ENCODE data around the gene PCDH1. TPM values are rescaled to one million over a fixed set of nuclear protein-coding genes. Genes with fewer than 3 reads are reported as not detected.

The PCDH1 gene
- total RNA-seq, 1 donor from 2014 or later = 6.3 TPM

- peak; percentile 60 for DNase-seq (ENCODE audit: extremely low spot score, unreplicated experiment)
- Mint-ChIP-seq H3K27me3 (ENCODE audit: unreplicated experiment) (peaks cover 56% of the 10 kb centered on the region), H3K9me3 (ENCODE audit: unreplicated experiment) (no peaks in the 10 kb centered on the region), H3K4me3 (ENCODE audit: unreplicated experiment) (no peak overlapping the region), H3K4me1 (ENCODE audit: unreplicated experiment) (peaks cover 22% of the 10 kb centered on the region), H3K36me3 (ENCODE audit: unreplicated experiment) (no peaks in the 10 kb centered on the region), H3K27ac (ENCODE audit: unreplicated experiment) (no peak overlapping the region)
- no peak for TF ChIP-seq CTCF (IDR thresholded peaks at IDR 0.05)
Observed at GRCh38 chr5:141873933-141874261, 4.3 kb downstream of the PCDH1 start.

- H3K4me3 Mint-ChIP-seq (ENCODE audit: unreplicated experiment) = no peak overlapping the region
- peak; percentile 25 for DNase-seq (ENCODE audit: extremely low spot score, unreplicated experiment)
- H3K27ac Mint-ChIP-seq (ENCODE audit: unreplicated experiment) = no peak overlapping the region
- peaks cover 54% of the 10 kb centered on the region for H3K27me3 Mint-ChIP-seq (ENCODE audit: unreplicated experiment)
- TF ChIP-seq CTCF (IDR thresholded peaks at IDR 0.05) = no peak
- no peaks in the 10 kb centered on the region for H3K36me3 Mint-ChIP-seq (ENCODE audit: unreplicated experiment)
- no peaks in the 10 kb centered on the region for H3K9me3 Mint-ChIP-seq (ENCODE audit: unreplicated experiment)
- H3K4me1 Mint-ChIP-seq (ENCODE audit: unreplicated experiment) = peaks cover 15% of the 10 kb centered on the region
Observed at GRCh38 chr5:141872496-141873356, 5.5 kb downstream of the PCDH1 start.

GRCh38 chr5:141871870-141872269 lies 6.3 kb downstream of the PCDH1 start:
- Mint-ChIP-seq H3K4me3 (ENCODE audit: unreplicated experiment) (no peak overlapping the region), H3K9me3 (ENCODE audit: unreplicated experiment) (no peaks in the 10 kb centered on the region), H3K4me1 (ENCODE audit: unreplicated experiment) (peaks cover 6% of the 10 kb centered on the region), H3K36me3 (ENCODE audit: unreplicated experiment) (no peaks in the 10 kb centered on the region), H3K27ac (ENCODE audit: unreplicated experiment) (no peak overlapping the region), H3K27me3 (ENCODE audit: unreplicated experiment) (peaks cover 46% of the 10 kb centered on the region)
- DNase-seq (ENCODE audit: extremely low spot score, unreplicated experiment) = no peak
- no peak for TF ChIP-seq CTCF (IDR thresholded peaks at IDR 0.05)

GRCh38 chr5:141870871-141871270 lies 7.3 kb downstream of the PCDH1 start:
- TF ChIP-seq CTCF (IDR thresholded peaks at IDR 0.05) = no peak
- Mint-ChIP-seq H3K4me3 (ENCODE audit: unreplicated experiment) (no peak overlapping the region), H3K4me1 (ENCODE audit: unreplicated experiment) (peaks cover 6% of the 10 kb centered on the region), H3K36me3 (ENCODE audit: unreplicated experiment) (no peaks in the 10 kb centered on the region), H3K27ac (ENCODE audit: unreplicated experiment) (no peak overlapping the region), H3K27me3 (ENCODE audit: unreplicated experiment) (peaks cover 42% of the 10 kb centered on the region), H3K9me3 (ENCODE audit: unreplicated experiment) (no peaks in the 10 kb centered on the region)
- DNase-seq (ENCODE audit: extremely low spot score, unreplicated experiment) = no peak

- Mint-ChIP-seq H3K4me3 (ENCODE audit: unreplicated experiment) (no peak overlapping the region), H3K27ac (ENCODE audit: unreplicated experiment) (no peak overlapping the region), H3K27me3 (ENCODE audit: unreplicated experiment) (peaks cover 36% of the 10 kb centered on the region), H3K4me1 (ENCODE audit: unreplicated experiment) (peaks cover 3% of the 10 kb centered on the region), H3K9me3 (ENCODE audit: unreplicated experiment) (no peaks in the 10 kb centered on the region), H3K36me3 (ENCODE audit: unreplicated experiment) (peaks cover under 1% of the 10 kb centered on the region)
- TF ChIP-seq CTCF (IDR thresholded peaks at IDR 0.05) = no peak
- no peak for DNase-seq (ENCODE audit: extremely low spot score, unreplicated experiment)
Observed at GRCh38 chr5:141870228-141870627, 8.0 kb downstream of the PCDH1 start.
